NK-92 (cell line): ENCODE measurements around the gene HTRA3.
"Not testable (repeated sequence)": the region's sequence is repeated elsewhere in the genome, so short reads cannot be mapped to it uniquely, and the experiment has no call there.

Experiments
- DNase-seq: peaks from one replicate; lab custom pipeline; 2025; ENCODE audit not compliant: unreplicated experiment; lab: John Stamatoyannopoulos, UW

HTRA3 gene

DNA sequence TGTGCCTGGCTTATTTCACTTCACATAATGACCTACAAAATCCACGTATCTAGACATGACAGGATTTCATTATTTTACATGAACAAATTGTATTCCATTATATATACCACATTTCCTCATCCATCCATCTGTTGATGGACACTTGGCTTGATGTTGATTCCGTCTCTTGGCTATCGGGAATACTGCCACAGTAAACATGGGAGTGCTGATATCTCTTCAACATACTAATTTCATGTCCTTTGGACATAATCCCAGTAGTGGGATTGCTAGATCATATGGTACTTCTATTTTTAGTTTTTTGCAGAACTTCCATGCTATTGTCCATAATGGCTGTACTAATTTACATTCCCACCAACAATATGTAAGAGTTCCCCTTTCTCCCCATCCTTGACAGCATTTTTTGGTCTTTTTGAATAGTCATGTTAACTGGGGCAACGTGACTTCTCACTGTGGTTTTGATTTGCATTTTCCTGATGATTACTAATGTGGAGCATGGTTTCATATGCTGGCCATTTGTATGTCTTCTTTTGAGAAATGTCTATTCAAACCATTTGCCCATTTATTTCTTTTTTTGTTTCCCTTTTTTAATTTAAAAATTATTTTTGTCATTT is 68.9 kb downstream of the HTRA3 start:
- no peak for DNase-seq

DNA sequence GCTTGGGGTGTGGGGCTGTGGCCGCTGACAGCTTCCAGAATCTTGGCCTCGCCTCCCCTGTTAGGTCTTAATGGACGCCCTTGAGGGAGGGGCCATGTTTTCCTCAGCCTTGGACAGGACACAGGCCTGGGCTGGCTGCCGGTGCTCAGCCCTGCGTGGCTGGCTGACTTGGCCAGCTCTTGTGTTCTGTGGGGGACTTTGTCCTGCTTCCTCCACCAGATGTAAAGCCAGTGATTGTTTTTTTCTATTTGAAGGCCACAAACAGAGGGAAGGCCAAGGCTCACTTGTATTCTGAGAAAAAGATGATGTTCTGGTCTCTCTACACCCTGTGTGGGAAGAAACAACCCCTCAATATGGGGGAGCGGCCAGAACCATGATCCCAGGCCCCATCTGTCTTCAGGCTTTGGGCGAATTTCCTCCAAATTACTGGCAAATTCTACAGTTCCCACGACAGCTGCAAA is 71.3 kb downstream of the HTRA3 start:
- DNase-seq = no peak

DNA sequence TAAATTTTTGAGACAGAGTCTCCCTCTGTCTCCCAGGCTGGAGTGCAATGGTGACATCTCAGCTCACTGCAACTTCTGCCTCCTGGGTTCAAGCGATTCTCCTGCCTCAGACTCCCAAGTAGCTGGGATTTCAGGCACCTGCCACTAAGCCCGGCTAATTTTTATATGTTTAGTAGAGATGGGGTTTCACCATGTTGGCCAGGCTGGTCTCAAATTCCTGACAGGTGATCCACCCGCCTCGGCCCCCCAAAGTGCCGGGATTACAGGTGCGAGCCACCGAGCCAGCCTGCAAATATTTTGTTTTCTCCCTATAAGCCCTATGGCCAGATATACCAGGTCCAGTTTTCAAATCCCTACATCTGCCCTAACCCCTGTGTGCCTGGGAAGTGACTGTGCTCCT is 71.7 kb downstream of the HTRA3 start:
- not testable (repeated sequence) for DNase-seq

DNA sequence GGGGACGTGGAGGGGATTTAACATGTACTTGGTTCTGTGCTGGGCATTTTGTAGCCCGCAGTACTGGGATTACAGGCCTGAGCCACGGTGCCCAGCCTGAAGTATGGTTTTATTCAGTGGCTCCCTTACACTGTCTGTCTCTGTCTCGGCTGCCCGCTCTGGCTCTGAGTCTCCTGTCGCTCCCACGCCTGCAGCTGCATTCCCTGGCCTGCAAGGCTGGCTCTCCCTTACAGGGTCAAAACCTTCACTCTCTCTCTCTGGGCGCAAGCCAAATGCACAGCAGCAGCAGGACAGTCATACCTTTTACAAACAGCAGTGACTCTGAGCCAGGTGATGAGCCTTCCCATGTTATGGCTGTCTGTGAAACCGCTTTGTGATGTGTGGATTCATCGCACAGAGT is 72.1 kb downstream of the HTRA3 start:
- DNase-seq = no peak

DNA sequence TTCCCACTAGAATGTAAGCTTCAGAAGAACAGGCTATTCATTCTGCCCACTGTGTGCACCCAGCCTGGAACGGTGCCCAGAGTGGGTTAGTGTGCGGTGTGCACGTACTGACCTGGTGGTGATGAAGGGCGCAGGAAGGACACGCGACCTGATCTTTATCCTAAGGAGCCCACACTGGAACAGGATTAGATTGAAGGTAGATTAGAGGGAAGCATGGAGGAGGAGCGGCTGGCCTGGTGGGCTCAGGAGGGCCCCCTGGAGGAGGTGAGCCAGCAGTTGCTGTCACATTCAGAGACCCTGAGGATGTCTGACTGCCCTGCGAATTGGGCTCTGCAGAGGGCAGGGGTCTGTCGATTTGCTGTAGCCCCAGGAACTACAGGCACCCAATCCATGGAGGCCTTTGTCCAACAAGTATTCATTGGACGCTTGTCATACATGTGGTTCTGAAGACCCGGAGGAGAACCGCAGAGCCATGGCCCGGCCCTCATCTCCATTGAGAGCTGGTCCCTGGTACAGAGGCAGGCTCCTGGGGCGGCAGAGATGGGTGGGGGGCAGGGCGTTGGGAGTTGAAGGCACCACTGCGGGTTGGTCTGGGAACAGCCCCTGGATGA is 73.2 kb downstream of the HTRA3 start:
- DNase-seq = no peak

DNA sequence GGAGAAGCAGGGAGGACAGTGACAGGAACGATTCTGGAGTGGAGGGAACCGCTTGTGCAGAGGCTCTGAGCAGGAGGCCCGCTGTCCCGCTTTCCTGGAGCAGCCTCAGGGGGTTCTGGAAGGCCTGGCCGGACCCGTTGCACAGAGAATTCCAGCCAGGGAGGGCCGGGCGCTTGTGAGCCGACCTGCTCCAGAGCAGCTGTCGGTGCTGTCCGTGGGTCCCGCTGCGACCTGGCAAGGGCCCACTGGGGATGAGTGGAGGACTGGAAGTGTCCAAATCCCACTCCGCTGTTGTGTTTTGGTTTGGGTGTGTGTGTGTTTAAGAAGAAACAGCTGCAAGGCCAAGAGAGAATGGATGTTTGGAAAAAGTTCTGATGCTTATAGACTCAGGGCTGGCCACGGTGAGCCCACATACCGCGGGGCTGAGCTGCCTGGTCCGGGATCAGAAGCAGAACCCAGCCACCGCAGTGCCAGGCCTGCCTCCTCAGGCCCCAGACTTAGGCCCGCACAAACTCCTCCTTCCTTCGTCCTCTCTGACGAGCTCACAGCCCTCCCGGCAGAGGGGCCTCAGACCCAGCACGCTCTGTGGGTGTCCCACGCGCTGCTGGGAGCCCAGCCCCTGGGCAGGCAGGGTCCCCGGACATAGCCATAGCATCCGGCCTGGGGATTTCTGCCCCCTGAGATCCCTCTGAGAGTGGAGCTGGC is 73.9 kb downstream of the HTRA3 start:
- DNase-seq = no peak

DNA sequence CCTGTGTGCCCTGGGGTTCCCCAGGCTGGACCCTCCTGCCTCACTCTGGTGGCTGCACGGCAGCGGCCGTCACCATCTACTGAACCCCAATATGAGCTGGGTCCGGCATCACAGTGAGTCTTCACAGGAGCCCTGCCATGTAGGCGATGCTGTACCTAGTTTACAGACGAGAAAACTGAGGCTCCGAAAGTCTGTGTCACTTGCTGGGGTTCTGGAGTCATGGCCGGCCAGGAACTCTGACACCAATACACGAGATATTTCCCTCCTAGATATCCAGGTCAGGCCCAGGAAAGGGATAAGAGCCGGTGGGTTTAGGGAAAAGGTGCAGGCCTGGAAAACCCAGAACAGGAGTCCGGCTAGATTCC is 74.4 kb downstream of the HTRA3 start:
- DNase-seq = no peak

DNA sequence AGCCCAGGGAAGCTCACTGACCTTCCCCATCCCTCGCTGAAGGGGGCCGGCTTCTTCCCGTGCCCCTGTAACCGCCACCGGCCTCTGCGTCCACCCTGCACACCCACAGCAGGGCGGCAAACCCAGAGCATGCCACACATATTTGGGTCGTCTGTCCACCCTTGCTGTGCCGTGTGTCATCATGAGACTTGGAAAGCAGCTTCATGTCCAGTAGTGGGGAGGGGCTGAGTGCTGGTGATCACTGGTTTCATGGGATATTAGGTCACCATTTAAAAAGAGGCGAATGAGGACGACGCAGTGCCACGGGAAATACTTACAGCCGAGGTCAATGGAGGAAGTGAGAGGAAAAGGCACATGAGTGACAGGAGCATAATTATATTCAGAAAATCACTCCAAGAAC is 74.8 kb downstream of the HTRA3 start:
- DNase-seq = no peak

DNA sequence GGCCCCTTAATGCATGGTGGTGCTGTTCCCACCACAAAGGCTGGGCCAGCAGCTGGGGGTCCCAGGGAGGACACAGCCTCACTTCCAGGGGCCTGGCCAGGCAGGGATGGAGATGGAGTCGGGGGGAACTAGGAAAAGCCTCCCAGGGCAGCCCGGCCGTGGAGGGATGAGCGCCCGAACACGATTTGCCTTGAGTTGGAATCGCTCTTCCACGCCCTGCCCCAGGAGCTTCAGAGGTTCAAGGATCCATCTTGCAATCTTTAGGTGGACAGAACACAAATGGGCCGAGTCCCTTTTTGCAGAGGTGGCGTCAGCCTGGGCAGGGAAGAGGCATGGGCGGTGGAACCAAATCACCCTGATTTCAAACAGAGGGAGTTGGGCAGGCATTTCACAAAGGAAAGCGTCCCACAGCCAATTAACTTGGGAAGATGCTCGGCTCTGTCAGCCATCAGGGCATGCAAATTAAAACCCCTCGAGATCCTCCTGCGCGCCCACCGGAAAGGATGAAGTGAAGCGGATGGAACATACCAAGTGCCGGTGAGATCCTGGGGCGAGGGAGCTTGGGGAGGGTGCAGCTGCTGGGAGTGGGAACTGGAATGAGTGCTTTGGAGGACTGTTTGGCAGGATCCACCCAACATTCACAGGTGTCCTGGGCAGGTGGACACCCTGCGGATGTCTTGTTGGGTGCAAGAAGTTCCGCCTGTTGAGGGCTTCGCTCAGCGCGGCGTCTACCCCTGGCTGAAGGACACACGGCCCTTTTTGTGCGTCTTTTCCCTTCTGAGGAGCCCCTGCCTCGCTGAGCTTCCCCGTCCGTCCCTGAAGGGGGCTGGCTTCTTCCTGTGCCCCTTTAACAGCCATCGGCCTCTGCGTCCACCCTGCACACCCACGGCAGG is 75.7 kb downstream of the HTRA3 start:
- no peak for DNase-seq

DNA sequence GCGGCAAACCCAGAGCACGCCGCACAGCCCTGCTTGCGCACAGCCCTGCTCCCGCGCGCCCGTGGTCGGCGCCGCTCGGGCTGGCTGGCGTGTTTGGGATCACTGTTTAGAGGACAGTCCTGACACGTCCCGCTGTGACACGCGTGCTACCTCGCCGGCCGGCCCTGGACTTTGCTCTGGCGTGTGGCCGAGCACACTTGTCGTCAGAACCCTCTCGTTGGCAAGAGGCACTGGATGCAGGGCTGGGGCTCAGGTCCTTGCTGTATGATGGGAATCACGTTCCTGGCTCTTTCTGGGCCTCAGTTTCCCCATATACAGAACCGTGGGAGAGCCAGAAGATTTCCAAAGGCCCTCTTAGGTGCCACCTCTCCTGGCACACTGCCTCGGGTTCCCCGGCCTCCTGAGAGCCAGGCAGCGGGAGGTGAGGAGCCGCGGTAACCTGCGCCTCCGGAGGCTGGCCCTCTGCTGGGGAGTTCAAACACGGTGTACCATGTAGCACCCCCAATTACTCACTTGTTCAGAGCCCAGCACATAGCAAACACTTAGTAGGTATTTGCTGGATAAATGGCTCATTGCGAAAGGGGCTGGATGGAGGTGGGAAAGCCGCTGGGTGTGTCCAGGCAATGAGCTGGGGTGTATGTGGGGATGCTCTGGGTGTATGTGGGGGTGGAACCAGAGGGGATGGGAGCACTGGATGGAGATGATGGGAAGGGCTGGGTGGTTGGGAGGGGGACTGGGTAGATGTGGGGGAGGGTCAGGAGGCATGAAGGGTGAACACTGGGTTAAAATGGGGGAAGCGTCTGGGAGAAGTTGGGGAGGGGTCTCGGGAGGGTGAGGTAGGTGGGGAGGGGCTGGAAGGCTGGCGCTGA is 76.6 kb downstream of the HTRA3 start:
- DNase-seq = no peak

DNA sequence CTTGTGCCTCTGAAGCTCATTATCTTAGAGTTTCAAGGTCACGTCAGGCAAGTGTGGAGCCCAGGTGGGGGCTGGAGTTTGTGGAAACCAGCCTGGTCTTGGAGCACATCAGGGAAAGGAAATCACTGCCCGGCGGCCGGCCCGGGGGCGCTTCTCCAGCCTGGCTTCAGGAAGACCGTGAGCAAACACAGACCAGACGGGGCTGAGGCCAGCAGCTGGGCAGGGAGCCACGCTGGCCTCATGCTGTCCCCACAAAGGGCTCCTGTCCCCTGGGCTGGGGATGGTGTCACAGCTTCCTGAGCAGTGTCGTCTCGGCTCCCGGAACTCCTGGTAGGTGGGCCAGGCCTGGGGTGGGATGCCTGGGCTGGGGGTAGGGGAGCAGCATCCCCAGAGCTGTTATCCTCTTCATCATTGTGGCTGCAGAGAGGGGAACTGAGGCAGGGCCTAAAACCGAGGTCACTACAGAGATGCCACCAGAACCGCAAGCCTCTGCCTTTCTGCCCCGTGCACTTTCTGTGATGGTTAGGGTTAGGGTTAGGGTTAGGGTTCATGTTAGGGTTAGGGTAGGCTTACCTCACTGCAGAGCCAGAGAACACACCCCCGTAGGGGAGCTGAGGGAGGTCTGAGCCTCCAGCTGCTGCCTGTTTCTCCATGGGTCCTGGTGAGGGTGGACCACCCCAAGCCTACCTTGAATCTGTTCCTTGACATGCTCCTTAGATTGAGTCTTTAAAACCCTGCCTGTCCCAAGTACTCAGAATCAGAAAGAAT is 77.5 kb downstream of the HTRA3 start:
- no peak for DNase-seq

DNA sequence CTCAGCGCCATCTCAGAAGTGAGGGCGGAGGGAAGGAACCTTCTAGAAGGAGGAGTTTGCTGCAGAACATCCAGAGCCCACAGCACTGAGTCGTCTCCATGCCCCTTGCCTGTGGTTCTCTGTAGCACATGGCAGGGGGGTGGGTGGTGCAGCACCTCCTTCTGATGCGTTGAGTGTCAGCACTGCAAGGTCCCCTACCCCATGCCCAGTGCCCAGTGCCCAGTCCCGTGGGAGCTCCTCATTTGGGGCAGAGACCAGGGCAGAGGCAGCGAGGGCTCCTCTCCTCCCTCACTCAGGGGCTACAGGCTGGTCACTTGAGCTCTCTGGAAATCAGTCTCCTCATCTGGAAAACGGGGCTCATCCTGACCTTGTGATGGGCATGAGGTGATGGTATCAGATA is 78.1 kb downstream of the HTRA3 start:
- no peak for DNase-seq

DNA sequence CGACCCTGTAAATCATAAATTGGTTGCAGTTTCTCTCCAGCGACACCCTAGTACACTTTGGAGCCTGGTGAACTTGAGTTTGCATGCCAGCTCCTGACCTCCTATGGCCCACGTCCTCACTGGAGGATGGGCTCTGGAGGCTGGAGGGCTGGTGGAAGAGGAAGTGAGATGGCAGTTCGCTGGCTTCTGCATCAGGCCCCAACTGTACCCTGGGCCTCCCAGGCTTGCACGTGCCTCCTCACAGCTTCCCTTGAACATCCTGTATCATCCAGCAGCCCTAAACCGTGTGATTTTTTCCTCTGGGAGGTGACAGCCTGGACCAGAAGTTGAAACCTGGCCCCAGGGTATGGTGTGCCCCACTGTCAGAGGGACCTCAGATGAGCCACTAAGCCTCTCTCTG is 78.5 kb downstream of the HTRA3 start:
- no peak for DNase-seq

DNA sequence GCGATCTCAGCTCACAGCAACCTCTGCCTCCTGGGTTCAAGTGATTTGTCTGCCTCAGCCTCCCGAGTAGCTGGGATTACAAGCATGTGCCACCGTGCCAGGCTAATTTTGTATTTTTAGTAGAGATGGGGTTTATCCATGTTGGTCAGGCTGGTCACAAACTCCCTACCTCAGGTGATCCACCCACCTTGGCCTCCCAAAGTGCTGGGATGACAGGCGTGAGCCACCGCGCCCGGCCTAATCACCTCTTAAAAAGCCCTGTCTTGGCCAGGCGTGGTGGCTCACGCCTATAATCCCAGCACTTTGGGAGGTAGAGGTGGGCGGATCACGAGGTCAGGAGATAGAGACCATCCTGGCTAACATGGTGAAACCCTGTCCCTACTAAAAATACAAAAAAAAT is 79.7 kb downstream of the HTRA3 start:
- not testable (repeated sequence) for DNase-seq

DNA sequence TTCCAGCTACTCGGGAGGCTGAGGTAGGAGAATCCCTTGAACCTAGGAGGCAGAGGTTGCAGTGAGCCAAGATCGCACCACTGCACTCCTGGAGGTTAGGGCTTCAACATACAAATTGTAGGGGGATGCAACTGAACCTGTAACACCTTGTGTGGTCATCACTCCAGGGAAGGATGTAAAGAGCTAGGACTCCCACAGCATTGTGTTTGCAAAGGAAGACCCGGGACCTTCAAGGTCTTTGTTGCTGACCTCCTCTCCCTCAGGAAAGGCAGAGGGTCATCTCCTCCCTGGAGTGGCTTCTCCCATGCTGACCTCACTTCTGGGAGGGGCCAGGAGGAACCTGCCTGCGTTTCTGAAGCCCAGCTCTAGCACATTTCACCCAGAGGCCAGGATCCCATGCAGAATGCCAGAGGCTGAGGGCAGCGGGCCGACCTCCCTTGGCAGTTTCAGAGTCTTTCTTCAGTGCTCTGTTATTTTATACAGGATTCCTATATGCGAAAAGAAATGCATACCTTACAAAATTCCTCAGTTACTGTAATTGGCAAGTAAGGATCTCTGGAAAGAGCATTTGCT is 80.2 kb downstream of the HTRA3 start:
- DNase-seq = no peak

DNA sequence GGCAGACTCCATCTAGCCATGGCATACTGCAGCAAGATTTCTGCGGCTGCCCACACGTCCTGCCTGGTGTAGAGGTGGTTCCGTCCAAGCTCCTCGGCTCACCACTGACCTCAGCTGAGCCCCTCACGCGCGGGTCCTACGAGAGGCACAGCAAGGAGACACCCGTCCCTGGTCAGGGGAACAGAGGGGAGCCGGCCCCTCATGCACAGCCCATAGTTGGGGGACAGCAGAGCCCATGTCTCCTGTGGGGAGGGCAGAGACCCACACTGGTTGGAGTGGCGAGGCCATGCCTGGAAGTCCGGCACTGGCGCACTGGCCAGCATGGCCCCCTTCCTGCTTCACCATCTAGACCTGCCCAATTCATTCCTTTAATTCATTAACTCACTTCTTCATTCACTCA is 80.8 kb downstream of the HTRA3 start:
- DNase-seq = no peak

DNA sequence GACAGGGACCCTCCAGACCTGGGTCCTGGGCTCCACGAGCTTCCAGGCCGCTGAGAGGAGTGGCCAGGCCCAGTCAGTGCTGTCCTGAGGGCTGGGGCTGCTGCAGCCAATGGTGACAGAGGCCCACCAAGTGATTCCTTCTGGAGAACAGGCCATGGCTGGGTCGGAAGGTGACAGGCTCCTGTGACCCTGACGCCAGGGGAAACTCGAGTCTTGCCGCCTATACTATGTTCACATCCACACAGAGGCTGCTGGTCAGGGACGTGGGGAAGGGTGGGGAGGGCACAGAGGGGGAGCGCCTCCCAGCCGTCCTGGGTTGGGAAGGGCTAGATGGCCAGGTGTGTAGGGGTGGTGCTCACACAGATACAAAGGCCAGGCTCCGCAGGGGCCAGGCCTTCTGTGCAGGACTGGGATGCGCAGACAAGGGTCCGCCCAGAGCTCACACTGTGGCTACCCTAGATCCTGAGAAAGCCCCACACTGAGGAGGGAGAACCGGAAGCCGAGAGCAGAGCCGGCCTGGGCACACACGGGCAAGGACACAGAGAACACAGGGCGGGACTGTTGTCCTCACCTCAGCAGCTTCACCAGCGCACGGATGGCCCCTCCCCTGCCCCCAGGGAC is 81.4 kb downstream of the HTRA3 start:
- DNase-seq = no peak

DNA sequence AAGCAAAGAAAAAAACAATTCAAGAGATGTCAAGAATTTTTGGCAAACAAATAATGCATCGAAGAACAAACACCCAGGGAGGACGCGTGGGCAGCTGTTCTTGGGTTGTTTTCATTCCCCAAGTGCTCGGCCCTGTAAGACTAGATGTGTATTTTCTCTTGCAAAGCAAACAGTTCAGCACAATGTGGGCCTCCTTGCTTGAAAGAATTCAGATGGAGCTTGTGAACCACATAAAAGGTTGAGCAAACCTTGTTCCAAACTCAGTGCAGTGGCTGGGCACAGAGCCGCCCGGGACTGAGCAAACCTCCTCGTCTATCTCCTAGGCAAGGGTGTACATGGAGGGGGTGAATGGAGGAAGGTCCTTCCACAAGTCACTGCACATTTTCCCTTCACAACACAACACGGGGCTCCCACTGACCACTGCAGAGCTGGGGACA is 82.4 kb downstream of the HTRA3 start:
- DNase-seq = no peak
